ENCODE measurements around the gene ATP2C1. TPM values are rescaled to one million over a fixed set of nuclear protein-coding genes. Genes with fewer than 3 reads are reported as not detected.
"Not testable (repeated sequence)": the region's sequence is repeated elsewhere in the genome, so short reads cannot be mapped to it uniquely, and the experiment has no call there.

The ATP2C1 gene
- total RNA-seq, 1 experiment from 2014 or later: 34.6 TPM

GRCh38 chr3:131026321-131027151, 132.7 kb downstream of the ATP2C1 start, which contains the start of the genes ASTE1 and NEK11:
ASTE1 (minus strand) TSS chr3:131026825; CDS start chr3:131025306, 1,519 bp downstream.
NEK11 (plus strand) TSS chr3:131026877; CDS start chr3:131029709, 2,832 bp downstream.
- in situ Hi-C loops (cut with HindIII; ENCODE audit: low sequenced_read_pairs): no loop called here
- peak; percentile 86 for DNase-seq (ENCODE audit: low spot score)

GRCh38 chr3:131028844-131029243, 135.0 kb downstream of the ATP2C1 start:
- no peak for DNase-seq (ENCODE audit: low spot score)
- in situ Hi-C loops (cut with HindIII; ENCODE audit: low sequenced_read_pairs): no loop called here

GRCh38 chr3:131031660-131032059, 137.8 kb downstream of the ATP2C1 start:
- in situ Hi-C loops (cut with HindIII; ENCODE audit: low sequenced_read_pairs): no loop called here

GRCh38 chr3:131033480-131034080, 139.7 kb downstream of the ATP2C1 start:
- peak; percentile 43 for DNase-seq (ENCODE audit: low spot score)
- in situ Hi-C loops (cut with HindIII; ENCODE audit: low sequenced_read_pairs): no loop called here

More at GRCh38 chr3:131031660-131032059, 137.8 kb downstream of the ATP2C1 start:
- no peak for DNase-seq (ENCODE audit: low spot score)

GRCh38 chr3:131036200-131036816, 142.4 kb downstream of the ATP2C1 start:
- in situ Hi-C loops (cut with HindIII; ENCODE audit: low sequenced_read_pairs): no loop called here
- DNase-seq (ENCODE audit: low spot score): no peak

GRCh38 chr3:131036986-131037385, 143.1 kb downstream of the ATP2C1 start:
- no peak for DNase-seq (ENCODE audit: low spot score)
- in situ Hi-C loops (cut with HindIII; ENCODE audit: low sequenced_read_pairs): no loop called here

GRCh38 chr3:131038326-131038725, 144.4 kb downstream of the ATP2C1 start:
- in situ Hi-C loops (cut with HindIII; ENCODE audit: low sequenced_read_pairs): no loop called here
- DNase-seq (ENCODE audit: low spot score): no peak

- in situ Hi-C loops (cut with HindIII; ENCODE audit: low sequenced_read_pairs); DNase-seq (ENCODE audit: low spot score): not testable (repeated sequence)
These were observed 148.5 kb downstream of the ATP2C1 start for GRCh38 chr3:131042271-131042985.

- no peak for DNase-seq (ENCODE audit: low spot score)
- in situ Hi-C loops (cut with HindIII; ENCODE audit: low sequenced_read_pairs): no loop called here
These were observed 153.7 kb downstream of the ATP2C1 start for GRCh38 chr3:131047582-131047981.

GRCh38 chr3:131048030-131048429, 154.1 kb downstream of the ATP2C1 start:
- in situ Hi-C loops (cut with HindIII; ENCODE audit: low sequenced_read_pairs): no loop called here
- no peak for DNase-seq (ENCODE audit: low spot score)

GRCh38 chr3:131050001-131050400, 156.1 kb downstream of the ATP2C1 start:
- in situ Hi-C loops (cut with HindIII; ENCODE audit: low sequenced_read_pairs): no loop called here
- DNase-seq (ENCODE audit: low spot score): no peak

GRCh38 chr3:131053043-131053859, 159.4 kb downstream of the ATP2C1 start:
- in situ Hi-C loops (cut with HindIII; ENCODE audit: low sequenced_read_pairs): no loop called here
- DNase-seq (ENCODE audit: low spot score): peak; percentile 14

Other genes starting within 250 kb of the ATP2C1 start
- 14.8 and 30.3 TPM in 2 replicates for gene PIK3R4, start 147.3 kb upstream of the ATP2C1 start, total RNA-seq (2014; rRNA removed; shearing (Covaris generic))
- gene ASTE1, start 132.7 kb downstream of the ATP2C1 start, total RNA-seq (2014; rRNA removed; shearing (Covaris generic)): 4.0 and 6.4 TPM in 2 replicates
- 2.0 and 3.5 TPM in 2 replicates for gene NEK11, start 132.8 kb downstream of the ATP2C1 start, total RNA-seq (2014; rRNA removed; shearing (Covaris generic))